GM18508 (cell line): ENCODE results near the gene ZNF766.
"Not testable (repeated sequence)": the region's sequence is repeated elsewhere in the genome, so short reads cannot be mapped to it uniquely, and the experiment has no call there.

Experiments used
- ATAC-seq: cut with Tn5 transposase; IDR thresholded peaks from one replicate; pipeline ENCODE4 v1.9.1; 2021; ENCODE audit warnings: moderate number of reproducible peaks; ENCODE audit not compliant: insufficient read depth, unreplicated experiment

ZNF766 gene

GRCh38 chr19:52269338-52270261 is at the start of gene ZNF766:
Gene ZNF766 (plus strand): TSS chr19:52269587. CDS start chr19:52269614, 27 bp downstream.
- no peak for ATAC-seq

- ATAC-seq, result no peak
Observed at GRCh38 chr19:52219611-52220010, 49.8 kb upstream of the ZNF766 start.

GRCh38 chr19:52221031-52221430 is 48.4 kb upstream of the ZNF766 start:
- ATAC-seq, result no peak

- no peak for ATAC-seq
Observed at GRCh38 chr19:52221831-52222375, 47.5 kb upstream of the ZNF766 start.

GRCh38 chr19:52224211-52224610 is 45.2 kb upstream of the ZNF766 start:
- no peak for ATAC-seq

GRCh38 chr19:52226652-52227051 is 42.7 kb upstream of the ZNF766 start:
- no peak for ATAC-seq

- no peak for ATAC-seq
Observed at GRCh38 chr19:52227196-52227940, 42.0 kb upstream of the ZNF766 start.

GRCh38 chr19:52227980-52228379 is 41.4 kb upstream of the ZNF766 start:
- no peak for ATAC-seq

GRCh38 chr19:52229524-52229923 is 39.9 kb upstream of the ZNF766 start:
- ATAC-seq, result no peak

GRCh38 chr19:52230685-52231084 is 38.7 kb upstream of the ZNF766 start:
- no peak for ATAC-seq

- ATAC-seq, result no peak
Observed at GRCh38 chr19:52231154-52231910, 38.1 kb upstream of the ZNF766 start.

GRCh38 chr19:52234406-52234805 is 35.0 kb upstream of the ZNF766 start:
- ATAC-seq, result no peak

GRCh38 chr19:52237197-52237596 is 32.2 kb upstream of the ZNF766 start:
- ATAC-seq, result no peak

GRCh38 chr19:52237771-52238400 is 31.5 kb upstream of the ZNF766 start:
- no peak for ATAC-seq

- ATAC-seq, result no peak
Observed at GRCh38 chr19:52244021-52244420, 25.4 kb upstream of the ZNF766 start.

GRCh38 chr19:52248241-52248640 is 21.1 kb upstream of the ZNF766 start:
- ATAC-seq, result no peak

- no peak for ATAC-seq
Observed at GRCh38 chr19:52258426-52258825, 11.0 kb upstream of the ZNF766 start.

GRCh38 chr19:52265556-52265955 is 3.8 kb upstream of the ZNF766 start:
- not testable (repeated sequence) for ATAC-seq

GRCh38 chr19:52270266-52270885 is 989 bp downstream of the ZNF766 start:
- ATAC-seq, result no peak
